Gastrocnemius medialis (tissue), 4 donors: ENCODE results near the gene FAR1. TPM values are rescaled to one million over a fixed set of nuclear protein-coding genes. Genes with fewer than 3 reads are reported as not detected.
A peak's percentile ranks its signal among the peaks of the same experiment; 100 is the strongest.

Source experiments
- ATAC-seq, 2 donors: fragments of 150-250 bp; one replicate each; pipeline ENCODE4 v1.9.1; 2016
- DNase-seq, 2 donors: peaks; one replicate each; pipeline ENCODE4 v3.0.0-alpha.2; 2019
- H3K27ac ChIP-seq, 4 donors: fragments of 200-600 bp; sonication (generic); 1 replicate in 1 of 4; 2 replicates in 3 of 4; pipeline ENCODE4 v1.5.1; 2016 to 2018; ENCODE audit warnings: mild to moderate bottlenecking in 2 of 4, moderate library complexity in 1 of 4
- H3K27me3 ChIP-seq, 3 donors: fragments of 200-600 bp; sonication (generic) in 2 of 3; 1 replicate in 1 of 3; 2 replicates in 2 of 3; pipeline versions ENCODE4 v1.5.1 to v1.6.0; 2016 to 2019; ENCODE audit warnings: mild to moderate bottlenecking in 1 of 3, moderate library complexity in 1 of 3
- H3K36me3 ChIP-seq, 2 donors: fragments of 200-600 bp; sonication (generic) in 1 of 2; one replicate each; pipeline ENCODE4 v1.5.1; 2017 to 2018
- H3K4me1 ChIP-seq, 2 donors: fragments of 200-600 bp; sonication (generic) in 1 of 2; one replicate each; pipeline ENCODE4 v1.5.1; 2016 to 2017; ENCODE audit warnings: mild to moderate bottlenecking in 2 of 2
- H3K4me3 ChIP-seq, 4 donors: fragments of 200-600 bp; sonication (generic) in 3 of 4; 1 replicate in 1 of 4; 2 replicates in 3 of 4; pipeline ENCODE4 v1.5.1; 2016 to 2019; ENCODE audit warnings: mild to moderate bottlenecking in 2 of 4
- H3K9me3 ChIP-seq, 3 donors: fragments of 200-600 bp; sonication (generic) in 2 of 3; 1 replicate in 1 of 3; 2 replicates in 2 of 3; pipeline ENCODE4 v1.5.1; 2016 to 2019
- POLR2A ChIP-seq, 2 donors: fragments of 450-650 bp; IDR thresholded peaks; one replicate each; pipeline ENCODE4 v1.6.1; 2017; ENCODE audit warnings: antibody characterized with exemption in 2 of 2, mild to moderate bottlenecking in 2 of 2, moderate library complexity in 2 of 2
- in situ Hi-C, 4 donors: fragments of 200-750 bp; cut with MboI; loops; one replicate each; pipeline versions ENCODE4 v1.15.0 to v1.8.0; 2017; ENCODE audit warnings: low sequenced_read_pairs in 4 of 4
- intact Hi-C: fragments of 100-400 bp; cut with DNase I; formaldehyde crosslinking; loops from one replicate; pipeline ENCODE4 v1.15.1; 2023; ENCODE audit warnings: low total_unique reads
- total RNA-seq, 4 donors: library from RNA; depleted of rRNA; stranded (reverse); fragments of >200 nt; gene quantifications; one replicate each; pipeline versions ENCODE4 v1.1.0 to v1.2.3, GENCODE V29; 2016
- TF ChIP-seq, protein P1 (sequence below), 5 experiments: fragments of 450-650 bp in 3 of 5; fragments of 200-600 bp in 2 of 5; sonication (generic) in 2 of 5; IDR thresholded peaks in 4 of 5; conservative IDR thresholded peaks in 1 of 5; 1 replicate in 4 of 5; 2 replicates in 1 of 5; pipeline ENCODE4 v1.5.1; 2016 to 2019; ENCODE audit warnings: antibody characterized with exemption in 5 of 5, mild to moderate bottlenecking in 3 of 5, moderate library complexity in 3 of 5

Gene FAR1
- total RNA-seq, 4 donors from 2014 or later: 18.2 to 24.4 (median 21.3) TPM

DNA sequence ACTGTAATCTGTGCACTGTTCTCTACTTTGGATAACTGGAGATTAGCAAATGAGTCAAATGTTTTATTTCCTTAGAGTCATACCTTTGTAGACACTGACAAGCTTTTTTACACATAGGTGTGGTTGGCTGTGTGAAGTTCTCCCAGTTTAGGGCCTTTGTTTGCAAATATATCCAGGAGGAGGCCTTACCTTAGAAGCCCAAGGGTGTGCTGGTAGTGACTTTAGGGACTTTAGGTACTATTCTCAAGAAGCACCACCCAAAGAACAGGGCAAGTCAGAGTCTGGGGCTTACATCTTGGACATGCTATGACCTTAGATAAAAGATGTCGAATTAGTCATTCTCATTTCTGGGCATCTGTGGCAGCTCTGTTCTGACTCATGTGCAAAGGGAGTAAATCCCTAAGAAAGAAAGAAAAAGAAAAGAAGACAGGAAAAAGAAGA, 4.8 kb upstream of the FAR1 start:
- Histone ChIP-seq H3K27ac (no peak overlapping the region), H3K4me1 (peaks cover 7 to 9% of the 10 kb centered on the region in 2 donors), H3K27me3 (no peaks in the 10 kb centered on the region), H3K36me3 (no peaks in the 10 kb centered on the region), H3K4me3 (no peak overlapping the region), H3K9me3 (no peaks in the 10 kb centered on the region)
- intact Hi-C loops: no loop called here
- ATAC-seq (no peak), DNase-seq (no peak)
- in situ Hi-C loops: no loop called here
- TF ChIP-seq, protein P1, sequence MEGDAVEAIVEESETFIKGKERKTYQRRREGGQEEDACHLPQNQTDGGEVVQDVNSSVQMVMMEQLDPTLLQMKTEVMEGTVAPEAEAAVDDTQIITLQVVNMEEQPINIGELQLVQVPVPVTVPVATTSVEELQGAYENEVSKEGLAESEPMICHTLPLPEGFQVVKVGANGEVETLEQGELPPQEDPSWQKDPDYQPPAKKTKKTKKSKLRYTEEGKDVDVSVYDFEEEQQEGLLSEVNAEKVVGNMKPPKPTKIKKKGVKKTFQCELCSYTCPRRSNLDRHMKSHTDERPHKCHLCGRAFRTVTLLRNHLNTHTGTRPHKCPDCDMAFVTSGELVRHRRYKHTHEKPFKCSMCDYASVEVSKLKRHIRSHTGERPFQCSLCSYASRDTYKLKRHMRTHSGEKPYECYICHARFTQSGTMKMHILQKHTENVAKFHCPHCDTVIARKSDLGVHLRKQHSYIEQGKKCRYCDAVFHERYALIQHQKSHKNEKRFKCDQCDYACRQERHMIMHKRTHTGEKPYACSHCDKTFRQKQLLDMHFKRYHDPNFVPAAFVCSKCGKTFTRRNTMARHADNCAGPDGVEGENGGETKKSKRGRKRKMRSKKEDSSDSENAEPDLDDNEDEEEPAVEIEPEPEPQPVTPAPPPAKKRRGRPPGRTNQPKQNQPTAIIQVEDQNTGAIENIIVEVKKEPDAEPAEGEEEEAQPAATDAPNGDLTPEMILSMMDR (IDR thresholded peaks at IDR 0.05 in 4 of 5, conservative IDR thresholded peaks at IDR 0.05 in 1 of 5): no peak
- TF ChIP-seq POLR2A (IDR thresholded peaks at IDR 0.05): no peak

DNA sequence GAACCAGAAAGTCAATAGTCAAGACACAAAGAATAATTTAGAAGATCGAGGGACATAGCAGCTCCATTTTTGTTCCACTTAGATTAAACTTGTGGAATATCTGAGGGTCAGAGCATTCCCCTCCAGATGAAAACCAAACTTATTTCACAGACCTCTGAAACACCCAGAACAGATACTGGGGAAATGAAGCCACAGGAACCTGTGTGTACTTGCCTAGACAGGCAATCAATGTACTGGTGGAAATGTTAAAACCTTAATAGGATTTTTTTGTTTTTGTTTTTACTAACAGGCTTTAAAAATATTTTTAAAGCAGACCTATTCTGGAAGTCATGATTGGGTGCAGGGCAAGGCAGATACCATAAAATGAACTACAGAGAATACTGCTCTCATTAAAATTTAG, 4.1 kb upstream of the FAR1 start:
- Histone ChIP-seq H3K27me3 (no peaks in the 10 kb centered on the region), H3K4me3 (no peak overlapping the region), H3K27ac (no peak overlapping the region), H3K36me3 (no peaks in the 10 kb centered on the region), H3K9me3 (no peaks in the 10 kb centered on the region), H3K4me1 (peaks cover 7 to 11% of the 10 kb centered on the region in 2 donors)
- in situ Hi-C loops (no loop called here), intact Hi-C loops (no loop called here)
- ATAC-seq (no peak), DNase-seq (no peak)
- no peak for TF ChIP-seq POLR2A (IDR thresholded peaks at IDR 0.05)
- TF ChIP-seq, protein P1 (IDR thresholded peaks at IDR 0.05 in 4 of 5, conservative IDR thresholded peaks at IDR 0.05 in 1 of 5): no peak

DNA sequence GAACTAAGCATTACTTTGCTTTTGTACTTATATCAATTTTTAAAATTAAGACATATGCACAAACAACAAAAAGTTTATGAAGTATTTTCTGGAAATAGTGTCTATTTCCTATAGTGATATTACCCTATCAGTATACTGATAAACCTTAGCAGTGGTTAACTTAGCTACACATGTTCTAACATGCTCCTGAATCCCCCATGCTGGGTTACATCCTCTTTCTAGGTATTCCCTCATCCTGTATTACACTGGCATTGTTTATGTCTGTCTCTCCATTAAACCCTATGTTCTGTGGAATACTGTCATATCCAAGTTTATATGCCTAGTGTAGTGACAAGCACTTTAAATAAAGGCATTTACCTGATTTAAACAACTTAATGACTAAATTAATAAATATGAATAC, 1.8 kb upstream of the FAR1 start:
- DNase-seq (no peak), ATAC-seq (no peak)
- H3K36me3 ChIP-seq: no peaks in the 10 kb centered on the region
- peaks cover 16 to 25% of the 10 kb centered on the region in 2 donors for H3K4me1 ChIP-seq
- H3K27ac ChIP-seq: no peak overlapping the region
- intact Hi-C loops (no loop called here), in situ Hi-C loops (no loop called here)
- H3K9me3 ChIP-seq: no peaks in the 10 kb centered on the region
- no peaks in the 10 kb centered on the region for H3K27me3 ChIP-seq
- H3K4me3 ChIP-seq: no peak overlapping the region
- TF ChIP-seq POLR2A (IDR thresholded peaks at IDR 0.05): no peak
- TF ChIP-seq, protein P1 (IDR thresholded peaks at IDR 0.05 in 4 of 5, conservative IDR thresholded peaks at IDR 0.05 in 1 of 5): no peak

DNA sequence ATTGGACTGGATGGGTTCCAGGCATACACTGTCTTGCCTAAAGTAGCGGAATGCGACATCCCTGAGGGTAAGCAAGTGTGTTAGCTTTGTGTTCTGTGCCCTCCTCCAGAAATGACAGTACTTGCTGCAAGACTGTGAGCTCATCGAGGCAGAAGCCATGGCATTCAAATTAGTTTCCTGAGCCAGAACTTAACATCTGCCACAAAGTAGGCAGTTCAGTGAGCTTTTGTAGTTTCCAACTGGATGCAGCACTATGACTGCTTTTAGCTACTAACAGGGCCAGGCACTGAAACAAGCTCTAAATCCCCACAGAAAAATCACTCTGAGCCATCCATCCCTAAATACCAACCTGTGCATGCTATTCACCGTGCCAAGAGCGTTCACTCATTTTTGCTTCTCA, 1.2 kb upstream of the FAR1 start:
- H3K9me3 ChIP-seq: no peaks in the 10 kb centered on the region
- peaks cover 16 to 25% of the 10 kb centered on the region in 2 donors for H3K4me1 ChIP-seq
- no peaks in the 10 kb centered on the region for H3K36me3 ChIP-seq
- intact Hi-C loops (no loop called here), in situ Hi-C loops (no loop called here)
- DNase-seq: no peak
- no peak for TF ChIP-seq POLR2A (IDR thresholded peaks at IDR 0.05)
- TF ChIP-seq, protein P1 (IDR thresholded peaks at IDR 0.05 in 4 of 5, conservative IDR thresholded peaks at IDR 0.05 in 1 of 5): no peak
- peak overlapping the region; percentile 71 to 91 (median 78) for H3K4me3 ChIP-seq
- H3K27me3 ChIP-seq: no peaks in the 10 kb centered on the region
- H3K27ac ChIP-seq: peak overlapping the region in 1 of 4 donors; percentile 87
- ATAC-seq: no peak

DNA sequence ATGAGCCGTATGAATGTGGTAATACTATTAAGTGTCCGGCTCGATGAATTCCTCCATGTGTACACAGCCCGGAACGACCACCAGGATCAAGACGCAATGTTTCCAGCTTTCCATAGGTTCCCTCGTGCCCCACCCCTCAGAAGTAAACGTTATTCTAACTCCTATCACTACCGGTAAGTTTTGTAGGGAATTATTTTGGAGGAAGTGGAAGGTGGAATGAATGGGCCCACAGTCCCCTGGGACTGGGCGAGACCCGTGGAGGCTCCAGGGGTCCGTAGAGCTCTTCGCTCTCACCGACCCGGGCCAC, 720 bp upstream of the FAR1 start:
- peaks cover 19 to 25% of the 10 kb centered on the region in 2 donors for H3K4me1 ChIP-seq
- DNase-seq (no peak), ATAC-seq (no peak)
- H3K9me3 ChIP-seq: no peaks in the 10 kb centered on the region
- H3K36me3 ChIP-seq: no peaks in the 10 kb centered on the region
- in situ Hi-C loops (no loop called here), intact Hi-C loops (no loop called here)
- peak overlapping the region; percentile 81 to 87 (median 81) for H3K27ac ChIP-seq
- peak overlapping the region; percentile 71 to 91 (median 78) for H3K4me3 ChIP-seq
- no peak for TF ChIP-seq POLR2A (IDR thresholded peaks at IDR 0.05)
- TF ChIP-seq, protein P1 (IDR thresholded peaks at IDR 0.05 in 4 of 5, conservative IDR thresholded peaks at IDR 0.05 in 1 of 5): no peak
- H3K27me3 ChIP-seq: no peaks in the 10 kb centered on the region
